ENCODE measurements around the gene GAPDH.

DNA sequence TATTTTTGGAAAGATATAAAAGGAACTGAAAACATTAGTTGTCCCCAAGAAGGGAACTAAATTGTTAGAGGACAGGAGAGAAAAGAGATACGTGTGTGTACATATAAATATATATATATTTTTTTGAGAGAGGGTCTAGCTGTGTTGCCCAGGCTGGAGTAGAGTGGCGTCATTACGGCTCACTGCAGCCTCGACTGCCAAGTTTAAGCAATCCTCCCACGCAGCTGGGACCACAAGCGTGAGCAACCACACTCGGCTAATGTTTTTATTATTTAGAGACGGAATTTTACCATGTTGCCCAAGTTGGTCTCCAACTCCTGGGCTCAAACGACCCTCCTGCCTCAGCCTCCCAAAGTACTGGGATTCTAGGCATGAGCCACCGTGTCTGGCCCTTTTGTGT is 50.0 kb downstream of the GAPDH start:
- TF ChIP-seq, protein P1, sequence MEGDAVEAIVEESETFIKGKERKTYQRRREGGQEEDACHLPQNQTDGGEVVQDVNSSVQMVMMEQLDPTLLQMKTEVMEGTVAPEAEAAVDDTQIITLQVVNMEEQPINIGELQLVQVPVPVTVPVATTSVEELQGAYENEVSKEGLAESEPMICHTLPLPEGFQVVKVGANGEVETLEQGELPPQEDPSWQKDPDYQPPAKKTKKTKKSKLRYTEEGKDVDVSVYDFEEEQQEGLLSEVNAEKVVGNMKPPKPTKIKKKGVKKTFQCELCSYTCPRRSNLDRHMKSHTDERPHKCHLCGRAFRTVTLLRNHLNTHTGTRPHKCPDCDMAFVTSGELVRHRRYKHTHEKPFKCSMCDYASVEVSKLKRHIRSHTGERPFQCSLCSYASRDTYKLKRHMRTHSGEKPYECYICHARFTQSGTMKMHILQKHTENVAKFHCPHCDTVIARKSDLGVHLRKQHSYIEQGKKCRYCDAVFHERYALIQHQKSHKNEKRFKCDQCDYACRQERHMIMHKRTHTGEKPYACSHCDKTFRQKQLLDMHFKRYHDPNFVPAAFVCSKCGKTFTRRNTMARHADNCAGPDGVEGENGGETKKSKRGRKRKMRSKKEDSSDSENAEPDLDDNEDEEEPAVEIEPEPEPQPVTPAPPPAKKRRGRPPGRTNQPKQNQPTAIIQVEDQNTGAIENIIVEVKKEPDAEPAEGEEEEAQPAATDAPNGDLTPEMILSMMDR (conservative IDR thresholded peaks at IDR 0.05 in 1 of 2, IDR thresholded peaks at IDR 0.05 in 1 of 2; ENCODE audit: low read depth in 1 of 2, low read length in 2 of 2), result no peak
- TF ChIP-seq EZH2 (IDR thresholded peaks at IDR 0.05; ENCODE audit: low read length, missing control alignments), result no peak

Measured in fibroblast of lung (primary cell).